Fibroblast of pulmonary artery (primary cell): ENCODE data around the gene OSTN.
"Not testable (repeated sequence)": the region's sequence is repeated elsewhere in the genome, so short reads cannot be mapped to it uniquely, and the experiment has no call there.

Experiments used
- DNase-seq: peaks from one replicate; pipeline ENCODE4 v3.0.0-alpha.2; 2010; ENCODE audit warnings: low read depth
- H3K4me3 ChIP-seq: replicated peaks from 2 replicates; pipeline ENCODE4 v1.5.1; 2011; ENCODE audit warnings: low read depth, mild to moderate bottlenecking, control low read depth, low read length, moderate library complexity
- CTCF ChIP-seq: IDR thresholded peaks from 2 replicates; pipeline ENCODE4 v1.5.1; 2011; ENCODE audit warnings: mild to moderate bottlenecking, control low read depth, low read length, inconsistent platforms; ENCODE audit errors: missing control alignments

The OSTN gene

GRCh38 chr3:191263365-191263764, 64.3 kb downstream of the OSTN start:
- H3K4me3 ChIP-seq: no peak overlapping the region
- no peak for TF ChIP-seq CTCF
- no peak for DNase-seq

- no peak for TF ChIP-seq CTCF
- no peak for DNase-seq
- no peak overlapping the region for H3K4me3 ChIP-seq
Observed at GRCh38 chr3:191263850-191264249, 64.8 kb downstream of the OSTN start.

GRCh38 chr3:191268737-191269136, 69.7 kb downstream of the OSTN start:
- TF ChIP-seq CTCF: no peak
- no peak for DNase-seq
- H3K4me3 ChIP-seq: no peak overlapping the region

GRCh38 chr3:191269289-191270085, 70.4 kb downstream of the OSTN start:
- no peak for DNase-seq
- no peak for TF ChIP-seq CTCF
- H3K4me3 ChIP-seq: no peak overlapping the region

GRCh38 chr3:191275244-191275643, 76.2 kb downstream of the OSTN start:
- H3K4me3 ChIP-seq, DNase-seq: not testable (repeated sequence)

GRCh38 chr3:191275751-191276150, 76.7 kb downstream of the OSTN start:
- no peak for TF ChIP-seq CTCF
- no peak for DNase-seq
- H3K4me3 ChIP-seq: no peak overlapping the region

- TF ChIP-seq CTCF: no peak
- no peak overlapping the region for H3K4me3 ChIP-seq
- no peak for DNase-seq
Observed at GRCh38 chr3:191280111-191280510, 81.1 kb downstream of the OSTN start.
